Hippocampal formation (tissue), 2 donors: ENCODE measurements around the gene FHIT.

Experiments used
- DNase-seq, 2 donors: peaks; one replicate each; lab custom pipeline; 2025; lab: John Stamatoyannopoulos, UW

Gene FHIT

GRCh38 chr3:61169621-61170251 is 81.5 kb downstream of the FHIT start:
- no peak for DNase-seq

GRCh38 chr3:61168286-61168685 is 83.0 kb downstream of the FHIT start:
- DNase-seq, result no peak

GRCh38 chr3:61162965-61163364 is 88.3 kb downstream of the FHIT start:
- DNase-seq, result no peak

- no peak for DNase-seq
These were observed 92.6 kb downstream of the FHIT start for GRCh38 chr3:61158667-61159066.

- DNase-seq, result no peak
These were observed 93.0 kb downstream of the FHIT start for GRCh38 chr3:61158216-61158615.

- no peak for DNase-seq
These were observed 93.8 kb downstream of the FHIT start for GRCh38 chr3:61157414-61157813.

GRCh38 chr3:61155701-61156292 is 95.5 kb downstream of the FHIT start:
- DNase-seq, result no peak

GRCh38 chr3:61154457-61155198 is 96.6 kb downstream of the FHIT start:
- DNase-seq, result no peak

- DNase-seq, result no peak
These were observed 99.2 kb downstream of the FHIT start for GRCh38 chr3:61152071-61152470.

GRCh38 chr3:61149236-61149635 is 102.0 kb downstream of the FHIT start:
- DNase-seq, result no peak

- no peak for DNase-seq
These were observed 105.0 kb downstream of the FHIT start for GRCh38 chr3:61146010-61146890.

- DNase-seq, result no peak
These were observed 109.6 kb downstream of the FHIT start for GRCh38 chr3:61141697-61142096.

- no peak for DNase-seq
These were observed 110.0 kb downstream of the FHIT start for GRCh38 chr3:61141227-61141626.

- no peak for DNase-seq
These were observed 111.6 kb downstream of the FHIT start for GRCh38 chr3:61139686-61140085.

- no peak for DNase-seq
These were observed 112.9 kb downstream of the FHIT start for GRCh38 chr3:61138401-61138800.

- DNase-seq, result no peak
These were observed 115.1 kb downstream of the FHIT start for GRCh38 chr3:61136191-61136590.

- no peak for DNase-seq
These were observed 116.7 kb downstream of the FHIT start for GRCh38 chr3:61134532-61134931.

- no peak for DNase-seq
These were observed 119.2 kb downstream of the FHIT start for GRCh38 chr3:61132062-61132461.

GRCh38 chr3:61118830-61119229 is 132.4 kb downstream of the FHIT start:
- no peak for DNase-seq

- no peak for DNase-seq
These were observed 134.0 kb downstream of the FHIT start for GRCh38 chr3:61117045-61117898.

GRCh38 chr3:61114316-61114953 is 136.8 kb downstream of the FHIT start:
- DNase-seq, result no peak
